Lower lobe of right lung (tissue), 2 donors: ENCODE data around the gene FUT8. TPM values are rescaled to one million over a fixed set of nuclear protein-coding genes. Genes with fewer than 3 reads are reported as not detected.

Experiments
- ATAC-seq, 2 donors: fragments of 200-7000 bp; cut with Tn5 transposase; one replicate each; pipeline ENCODE4 v1.9.1; 2020 to 2022; ENCODE audit warnings: mild to moderate bottlenecking in 2 of 2, moderate library complexity in 2 of 2
- DNase-seq: peaks from one replicate; pipeline ENCODE4 v3.0.0-alpha.2; 2020
- H3K27ac ChIP-seq: fragments of 200-600 bp; one replicate; pipeline ENCODE4 v1.8.0; 2022
- H3K27me3 ChIP-seq: fragments of 200-600 bp; one replicate; pipeline ENCODE4 v1.8.0; 2022; ENCODE audit warnings: low read depth
- H3K36me3 ChIP-seq: fragments of 200-600 bp; one replicate; pipeline ENCODE4 v1.8.0; 2022; ENCODE audit warnings: mild to moderate bottlenecking
- H3K4me1 ChIP-seq: fragments of 200-600 bp; one replicate; pipeline ENCODE4 v1.8.0; 2022
- H3K4me3 ChIP-seq: fragments of 200-600 bp; one replicate; pipeline ENCODE4 v1.8.0; 2022; ENCODE audit warnings: mild to moderate bottlenecking
- H3K9me3 ChIP-seq: fragments of 200-600 bp; one replicate; pipeline ENCODE4 v1.8.0; 2022
- CTCF ChIP-seq: fragments of 200-600 bp; IDR thresholded peaks from one replicate; pipeline ENCODE4 v1.8.0; 2022; ENCODE audit warnings: antibody characterized with exemption, mild to moderate bottlenecking
- intact Hi-C: fragments of 100-400 bp; cut with DNase I; formaldehyde crosslinking; loops from one replicate; pipeline ENCODE4 v1.11.0; 2022
- total RNA-seq: library from RNA; stranded (reverse); fragmentation: NEBNext Ultra II Directional; extraction: Animal tissue kit (Norgen Biotek cat#: 25700); gene quantifications from one replicate; pipeline ENCODE4 v1.2.1, GENCODE V29; 2021
- donor health status: DM: no; HTN: yes; CAD: no; lungs with severe emphysema.

Gene FUT8
- total RNA-seq, 1 donor from 2014 or later = 46.1 TPM

GRCh38 chr14:65613131-65613650, 200.7 kb downstream of the FUT8 start:
- DNase-seq (no peak), ATAC-seq (no peak)
- intact Hi-C loops = no loop called here
- Histone ChIP-seq H3K9me3 (no peaks in the 10 kb centered on the region), H3K4me3 (no peak overlapping the region), H3K4me1 (no peaks in the 10 kb centered on the region), H3K36me3 (peaks cover 4% of the 10 kb centered on the region), H3K27ac (no peak overlapping the region), H3K27me3 (no peaks in the 10 kb centered on the region)
- TF ChIP-seq CTCF = no peak

- intact Hi-C loops = no loop called here
These were observed 206.5 kb downstream of the FUT8 start for GRCh38 chr14:65618996-65619395.

GRCh38 chr14:65620195-65620594, 207.7 kb downstream of the FUT8 start:
- TF ChIP-seq CTCF = no peak
- Histone ChIP-seq H3K36me3 (peaks cover 4% of the 10 kb centered on the region), H3K4me1 (no peaks in the 10 kb centered on the region), H3K9me3 (no peaks in the 10 kb centered on the region), H3K4me3 (no peak overlapping the region), H3K27ac (no peak overlapping the region), H3K27me3 (no peaks in the 10 kb centered on the region)
- ATAC-seq = no peak
- intact Hi-C loops = no loop called here
- DNase-seq = no peak

More at GRCh38 chr14:65618996-65619395, 206.5 kb downstream of the FUT8 start:
- TF ChIP-seq CTCF = no peak
- H3K4me3 ChIP-seq = no peak overlapping the region
- no peak for DNase-seq
- no peak for ATAC-seq
- H3K27me3 ChIP-seq = no peaks in the 10 kb centered on the region
- H3K27ac ChIP-seq = no peak overlapping the region
- H3K36me3 ChIP-seq = peaks cover 4% of the 10 kb centered on the region
- no peaks in the 10 kb centered on the region for H3K4me1 ChIP-seq
- no peaks in the 10 kb centered on the region for H3K9me3 ChIP-seq

GRCh38 chr14:65622703-65623102, 210.2 kb downstream of the FUT8 start:
- Histone ChIP-seq H3K27me3 (no peaks in the 10 kb centered on the region), H3K27ac (no peak overlapping the region), H3K4me1 (no peaks in the 10 kb centered on the region), H3K36me3 (no peaks in the 10 kb centered on the region), H3K9me3 (no peaks in the 10 kb centered on the region), H3K4me3 (no peak overlapping the region)
- no peak for TF ChIP-seq CTCF
- DNase-seq (no peak), ATAC-seq (no peak)
- intact Hi-C loops = no loop called here

- no peaks in the 10 kb centered on the region for H3K9me3 ChIP-seq
- no peak for ATAC-seq
- no peaks in the 10 kb centered on the region for H3K4me1 ChIP-seq
- DNase-seq = no peak
- H3K27me3 ChIP-seq = no peaks in the 10 kb centered on the region
- intact Hi-C loops = no loop called here
- H3K4me3 ChIP-seq = no peak overlapping the region
- H3K36me3 ChIP-seq = no peaks in the 10 kb centered on the region
- H3K27ac ChIP-seq = no peak overlapping the region
- no peak for TF ChIP-seq CTCF
These were observed 211.2 kb downstream of the FUT8 start for GRCh38 chr14:65623759-65624158.

- no peak overlapping the region for H3K27ac ChIP-seq
- H3K4me1 ChIP-seq = no peaks in the 10 kb centered on the region
- H3K27me3 ChIP-seq = no peaks in the 10 kb centered on the region
- H3K36me3 ChIP-seq = no peaks in the 10 kb centered on the region
- no peak overlapping the region for H3K4me3 ChIP-seq
- DNase-seq (peak; percentile 48), ATAC-seq (peak; percentile 45 to 83)
- H3K9me3 ChIP-seq = no peaks in the 10 kb centered on the region
- intact Hi-C loops = no loop called here
- TF ChIP-seq CTCF = no peak
These were observed 214.8 kb downstream of the FUT8 start for GRCh38 chr14:65627315-65627714.
